Measurements from ENCODE around the gene EFNA5.
A peak's percentile ranks its signal among the peaks of the same experiment; 100 is the strongest.

The EFNA5 gene

DNA sequence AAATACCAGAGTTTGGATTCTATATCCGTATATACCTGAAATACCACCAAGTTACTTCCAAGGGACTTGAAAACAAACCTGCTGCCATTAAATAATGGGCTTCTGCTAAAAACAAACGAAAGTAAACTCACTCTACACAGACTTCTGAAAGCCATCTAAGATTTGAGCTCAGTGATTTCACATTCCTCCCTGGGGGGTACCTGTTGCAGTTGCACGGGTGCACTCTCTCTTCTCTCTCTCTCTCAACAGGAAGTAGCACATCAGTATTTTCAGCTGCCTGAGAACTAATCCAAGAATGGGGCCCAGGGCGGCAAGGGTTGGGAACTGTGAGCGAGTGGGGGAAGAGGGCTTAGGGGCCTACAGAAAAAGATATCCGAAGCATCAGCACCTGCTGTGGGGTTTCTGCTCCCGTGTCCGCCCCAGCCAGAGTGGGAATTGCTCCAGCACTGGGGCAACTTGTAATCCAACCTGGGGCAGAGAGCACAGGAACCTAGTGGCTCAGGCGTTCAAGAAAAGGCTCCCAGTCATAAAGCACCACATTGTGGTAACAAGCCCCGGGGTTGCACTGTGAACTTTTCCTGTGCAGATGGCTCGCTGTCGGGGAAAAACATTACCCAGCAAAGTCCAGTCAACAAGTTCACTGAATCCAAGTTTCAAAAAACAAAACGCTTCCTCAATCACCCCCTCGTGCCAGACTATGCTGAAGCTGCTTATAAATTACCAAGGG lies 99.8 kb downstream of the EFNA5 start:
- DNase-seq (ENCODE audit: low spot score) = peak; percentile 73

DNA sequence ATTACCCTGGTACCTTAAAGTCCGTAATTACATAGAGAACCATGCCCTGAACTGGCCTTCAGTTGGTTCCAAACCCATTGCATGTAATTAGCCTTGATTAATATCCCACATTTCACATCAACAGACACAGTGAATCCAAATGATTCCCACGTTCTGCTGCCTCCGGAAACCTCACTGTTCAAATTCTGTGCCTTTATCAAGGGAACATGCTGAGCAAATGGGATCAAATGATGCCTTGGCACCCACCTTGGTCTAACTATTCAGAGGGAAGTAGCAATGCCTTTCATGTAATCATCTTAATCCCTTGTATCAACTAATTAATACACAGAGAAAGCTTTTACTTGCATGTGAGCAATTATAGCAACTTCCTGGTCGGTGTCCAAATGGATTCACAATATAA lies 100.6 kb downstream of the EFNA5 start:
- DNase-seq (ENCODE audit: low spot score) = no peak

DNA sequence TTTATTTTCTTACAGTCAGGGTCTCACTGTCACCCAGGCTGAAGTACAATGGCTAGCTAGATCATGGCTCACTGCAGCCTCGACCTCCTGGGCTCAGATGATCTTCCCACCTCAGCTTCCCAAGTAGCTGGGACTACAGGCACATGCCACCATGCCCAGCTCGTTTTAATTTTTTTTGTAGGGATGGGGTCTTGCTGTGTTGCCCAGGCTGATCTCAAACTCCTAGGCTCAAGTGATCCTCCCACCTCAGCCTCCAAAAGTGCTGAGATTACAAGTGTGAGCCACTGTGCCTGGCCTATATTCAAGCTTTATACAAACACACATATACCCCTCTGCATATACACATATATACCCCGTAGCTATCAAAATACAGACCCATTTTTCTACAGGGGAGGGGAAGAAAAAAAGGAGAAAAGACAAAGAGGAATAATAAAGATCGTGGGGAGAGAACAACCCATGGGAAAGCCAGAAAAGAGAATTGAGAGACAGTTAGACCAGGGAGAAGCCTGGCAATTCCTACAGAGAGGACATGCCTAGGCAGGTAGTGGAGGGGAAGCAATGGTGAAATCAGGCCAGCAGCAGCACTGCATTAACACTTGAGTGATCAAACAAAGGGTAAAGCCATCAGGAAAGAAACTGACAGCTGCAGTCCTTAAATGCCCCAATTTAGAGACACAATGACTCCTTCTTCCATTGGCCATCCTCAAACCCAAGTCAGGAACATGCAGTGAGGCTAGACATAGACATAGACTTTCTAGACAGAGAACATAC lies 102.7 kb downstream of the EFNA5 start:
- no peak for DNase-seq (ENCODE audit: low spot score)

DNA sequence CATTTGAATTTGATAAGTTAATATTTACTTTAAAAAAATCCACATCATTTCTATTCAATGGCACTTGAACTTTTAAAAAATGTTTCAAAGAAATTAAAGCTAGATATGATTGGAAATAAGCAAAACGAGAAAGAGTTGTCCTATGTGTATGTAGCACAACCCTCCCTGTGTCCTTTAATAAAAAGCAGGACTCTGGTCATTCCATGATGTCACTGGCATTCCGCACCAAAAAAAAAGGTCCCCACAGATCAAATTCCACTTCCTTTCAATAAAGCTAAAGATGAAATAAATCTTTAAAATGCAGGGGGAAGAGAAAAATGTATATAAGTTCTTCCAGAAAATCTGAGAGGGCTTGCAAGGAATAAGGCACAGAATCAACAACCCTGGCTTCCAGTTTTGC lies 103.8 kb downstream of the EFNA5 start:
- DNase-seq (ENCODE audit: low spot score) = no peak

DNA sequence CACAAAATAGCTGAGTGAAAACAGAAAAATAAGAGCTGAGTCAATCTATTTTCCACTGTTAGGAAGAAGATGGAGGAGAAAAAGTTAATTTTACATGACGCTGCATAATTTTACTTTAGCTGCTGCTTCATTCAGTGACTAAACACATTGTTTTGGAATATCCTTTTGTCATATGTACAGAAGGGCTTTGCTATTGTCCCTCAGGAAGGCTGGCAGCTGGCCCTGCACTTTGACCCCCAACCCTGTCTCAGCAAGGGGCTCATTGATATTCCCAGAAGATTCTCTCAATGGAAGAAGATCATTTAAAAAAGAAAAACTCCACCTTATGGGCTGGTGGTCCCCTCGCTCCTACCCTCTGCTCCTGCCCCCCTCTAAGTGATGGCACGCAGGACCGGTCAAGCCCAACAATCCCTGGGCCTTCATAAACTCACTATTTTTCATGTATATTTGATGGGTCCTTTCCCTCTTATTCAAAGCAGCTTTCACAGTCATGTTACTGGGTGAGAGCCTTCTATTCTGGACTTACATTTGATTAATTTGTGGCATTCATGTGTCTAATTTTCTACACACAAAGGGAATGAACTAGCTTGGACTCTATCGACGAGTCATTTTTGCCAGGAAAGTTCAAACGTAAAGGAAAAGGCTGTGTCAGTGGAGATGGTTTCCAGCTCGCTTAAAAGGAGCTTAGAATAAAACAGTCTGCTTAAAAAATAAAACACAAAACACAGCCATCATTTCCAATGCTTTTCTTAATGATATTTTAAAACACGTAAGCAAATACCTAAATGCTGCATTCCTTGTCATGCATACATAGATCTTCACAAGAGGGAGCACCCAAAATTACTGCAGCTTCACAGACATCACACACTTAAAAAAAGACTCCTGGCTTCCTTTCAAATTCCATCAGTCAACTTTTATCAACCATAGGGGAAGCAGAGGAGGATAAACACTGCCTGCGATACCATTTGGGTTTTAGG lies 104.7 kb downstream of the EFNA5 start:
- DNase-seq (ENCODE audit: low spot score) = no peak

DNA sequence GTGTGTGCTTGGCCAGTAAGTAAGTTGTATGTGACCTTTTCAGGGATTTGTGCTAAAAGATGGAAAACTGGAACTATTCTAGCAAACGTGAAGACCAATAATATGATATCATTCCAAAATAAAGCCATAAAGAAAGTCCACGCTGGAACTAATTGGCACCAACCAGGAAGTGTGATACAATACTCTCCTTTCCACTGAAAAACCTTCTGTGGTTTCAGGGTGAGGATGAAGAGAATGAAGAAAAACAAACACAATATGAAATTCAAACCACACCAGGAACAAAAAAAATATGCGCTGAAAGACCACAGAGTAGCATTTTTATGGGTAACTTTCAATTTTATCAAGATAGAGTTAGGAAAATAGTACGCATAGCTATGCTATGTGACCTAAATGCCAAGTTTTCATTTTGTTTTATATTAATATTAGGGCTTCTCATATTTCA lies 105.8 kb downstream of the EFNA5 start:
- DNase-seq (ENCODE audit: low spot score) = no peak

DNA sequence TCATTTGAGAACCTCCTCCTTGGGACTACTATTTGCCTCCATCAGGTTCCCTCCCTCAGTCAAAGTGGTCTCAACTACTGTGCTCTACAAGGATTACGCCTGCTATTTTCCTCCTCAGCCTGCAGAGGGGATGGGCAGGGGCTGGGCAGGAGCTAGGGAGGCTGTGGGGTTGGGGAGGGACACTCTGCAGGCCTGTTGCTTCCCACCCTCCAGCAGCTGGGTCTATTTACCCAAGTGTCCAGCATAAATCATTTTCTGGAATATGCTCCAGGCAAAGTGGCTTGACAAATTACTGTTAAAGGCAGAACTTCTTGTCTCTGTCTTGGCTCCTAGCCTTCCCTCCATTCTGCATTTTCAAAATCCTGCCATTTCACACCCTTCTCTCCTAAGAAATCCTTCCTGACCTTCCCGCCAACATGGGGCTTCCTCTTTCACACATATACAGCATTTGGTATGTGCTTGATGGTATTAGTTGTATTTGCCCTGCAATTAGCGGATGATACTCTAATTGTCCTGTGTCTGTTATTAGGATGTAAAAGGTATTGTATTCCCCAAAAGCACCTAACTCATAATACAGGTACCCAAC lies 106.7 kb downstream of the EFNA5 start:
- no peak for DNase-seq (ENCODE audit: low spot score)

DNA sequence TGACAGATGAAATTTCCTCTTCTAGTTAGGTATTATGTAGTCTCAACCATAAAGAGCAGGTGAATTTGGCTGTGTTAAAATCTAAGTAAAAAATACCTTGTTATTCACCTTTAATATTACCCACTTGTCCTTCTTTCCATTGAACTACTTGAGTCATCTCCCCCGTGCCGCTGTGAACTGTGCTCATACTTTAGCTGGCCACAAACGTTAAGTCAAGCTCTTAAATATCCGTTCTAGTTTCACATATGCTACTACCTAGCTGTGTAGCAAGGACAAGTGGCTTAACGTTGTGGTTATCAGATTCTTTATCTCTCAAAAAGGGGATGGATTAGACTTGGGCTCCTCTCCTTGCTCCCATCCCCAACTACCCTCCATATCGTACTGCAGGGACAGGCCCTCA lies 110.4 kb downstream of the EFNA5 start:
- peak; percentile 58 for DNase-seq (ENCODE audit: low spot score)

DNA sequence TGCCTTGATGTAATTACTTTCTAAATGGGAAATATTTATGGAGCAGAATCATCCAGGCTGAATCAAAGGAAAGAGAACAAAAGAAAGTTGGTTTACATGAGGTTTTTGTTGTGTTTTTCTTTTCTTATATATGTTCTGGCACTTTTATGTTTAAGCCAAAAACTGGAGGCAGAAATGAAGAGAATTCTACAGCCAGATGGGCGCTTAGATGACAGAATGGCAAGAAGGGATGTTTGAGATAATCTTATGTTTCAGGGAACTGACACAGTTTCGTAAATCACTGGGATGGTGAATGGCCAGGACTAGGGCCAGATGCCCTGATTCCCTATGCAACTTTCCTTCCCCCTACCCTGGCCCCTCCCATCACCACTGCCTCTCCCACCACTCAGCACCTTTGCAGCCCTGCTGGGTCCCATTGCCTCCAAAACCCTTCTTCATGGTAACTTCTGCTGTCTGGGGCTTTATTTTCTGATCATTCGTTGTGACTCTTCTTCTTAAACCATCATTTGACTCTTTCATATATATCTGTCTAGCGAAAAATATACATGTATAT lies 111.8 kb downstream of the EFNA5 start:
- no peak for DNase-seq (ENCODE audit: low spot score)

DNA sequence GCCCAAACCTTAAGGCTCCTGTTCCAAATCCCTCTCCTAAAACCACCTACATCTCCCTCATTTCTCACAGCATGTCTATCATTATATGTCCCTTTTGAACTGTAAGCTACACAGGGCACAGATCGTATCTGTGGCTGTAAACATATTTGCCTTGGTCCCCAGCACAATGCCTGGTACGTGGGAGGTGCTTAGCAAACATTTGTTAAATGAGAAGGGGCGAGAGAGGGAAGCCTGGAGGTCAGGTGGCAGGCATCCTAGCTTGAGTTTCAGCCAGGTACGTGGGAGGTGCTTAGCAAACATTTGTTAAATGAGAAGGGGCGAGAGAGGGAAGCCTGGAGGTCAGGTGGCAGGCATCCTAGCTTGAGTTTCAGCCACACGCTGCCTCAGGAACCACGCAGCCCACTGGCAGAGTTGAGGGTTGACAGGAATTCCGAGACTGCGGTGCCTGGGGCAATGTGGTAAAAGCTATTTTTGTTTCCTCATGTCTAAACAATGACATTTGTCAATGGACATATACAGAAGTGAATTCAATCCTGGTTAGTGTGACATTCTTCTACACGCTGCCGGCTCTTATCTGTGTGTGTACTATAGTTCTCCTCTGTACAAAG lies 113.6 kb downstream of the EFNA5 start:
- peak; percentile 93 for DNase-seq (ENCODE audit: low spot score)

DNA sequence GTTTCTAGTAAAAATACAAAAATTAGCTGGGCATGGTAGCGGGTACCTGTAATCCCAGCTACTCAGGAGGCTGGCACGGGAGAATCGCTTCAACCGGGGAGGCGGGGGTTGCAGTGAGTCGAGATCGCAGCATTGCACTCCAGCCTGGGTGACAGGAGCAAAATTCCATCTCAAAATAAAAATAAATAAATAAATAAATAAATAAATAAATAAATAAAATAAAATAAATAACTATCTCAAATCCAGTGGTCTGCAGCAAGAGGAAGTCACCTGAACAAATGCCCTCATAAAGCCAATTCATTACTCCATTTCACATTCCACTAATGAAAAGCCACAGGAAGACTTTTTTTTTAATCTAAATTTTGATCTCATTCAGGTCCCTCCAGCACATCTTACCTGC lies 114.2 kb downstream of the EFNA5 start:
- no peak for DNase-seq (ENCODE audit: low spot score)

DNA sequence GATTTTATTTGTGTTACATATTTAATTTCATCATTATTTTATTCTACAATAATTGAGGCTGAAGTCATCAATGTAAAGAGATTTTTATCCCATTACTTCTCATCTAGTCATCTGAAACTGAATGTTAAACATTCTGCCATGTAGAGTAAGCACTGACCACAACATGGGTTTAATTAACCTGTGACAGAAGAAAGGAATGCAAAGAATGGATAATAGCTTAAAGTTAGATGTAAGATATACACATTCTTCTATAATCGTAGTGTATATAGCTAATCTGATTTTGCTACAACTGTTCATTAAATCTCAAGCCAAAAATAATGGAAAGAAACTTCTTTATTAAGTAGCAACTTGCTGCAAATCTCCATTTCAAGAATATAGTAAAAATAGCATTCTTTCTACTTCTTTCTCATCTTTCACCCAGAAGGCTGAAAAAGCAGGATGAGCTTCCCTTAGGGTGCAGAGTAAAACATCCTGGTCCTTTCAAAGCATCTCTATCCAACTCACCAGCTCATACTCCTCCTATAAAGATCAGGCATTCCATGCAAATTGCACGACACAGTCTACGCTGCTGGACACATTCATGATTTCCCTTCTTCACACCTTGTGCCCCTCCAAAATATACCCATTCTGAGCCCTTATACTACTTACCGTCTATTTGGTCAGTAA lies 115.2 kb downstream of the EFNA5 start:
- DNase-seq (ENCODE audit: low spot score) = peak; percentile 64

DNA sequence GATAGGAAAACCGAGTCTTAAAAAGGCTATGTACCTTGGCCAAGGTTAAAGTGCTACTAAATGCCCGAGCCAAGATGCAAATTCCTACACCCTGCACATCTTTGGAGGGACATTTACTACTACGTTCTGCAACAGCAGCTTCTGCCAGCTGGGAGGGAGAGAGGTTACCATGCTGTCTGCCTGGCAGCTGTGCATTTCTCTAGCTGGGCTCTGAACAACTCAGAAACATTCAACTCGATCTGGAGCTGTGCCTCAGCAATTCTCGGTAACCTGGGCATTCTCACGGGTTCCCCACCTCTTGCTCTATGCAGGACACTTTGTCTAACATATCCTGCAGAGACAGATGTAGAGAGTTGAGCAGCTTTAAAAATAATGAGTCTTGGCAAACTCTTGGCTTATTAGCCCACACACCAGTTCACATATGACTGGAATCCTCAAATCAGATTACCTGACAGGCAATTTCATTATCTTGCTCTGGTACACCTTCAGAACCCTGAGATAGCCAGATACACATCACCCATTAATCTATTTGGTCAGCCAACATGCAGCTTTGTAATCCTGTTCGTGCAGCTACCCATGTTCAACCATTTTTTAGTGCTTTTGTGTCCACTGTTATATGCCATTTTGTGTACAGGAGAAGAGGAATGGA lies 115.8 kb downstream of the EFNA5 start:
- peak; percentile 36 for DNase-seq (ENCODE audit: low spot score)

DNA sequence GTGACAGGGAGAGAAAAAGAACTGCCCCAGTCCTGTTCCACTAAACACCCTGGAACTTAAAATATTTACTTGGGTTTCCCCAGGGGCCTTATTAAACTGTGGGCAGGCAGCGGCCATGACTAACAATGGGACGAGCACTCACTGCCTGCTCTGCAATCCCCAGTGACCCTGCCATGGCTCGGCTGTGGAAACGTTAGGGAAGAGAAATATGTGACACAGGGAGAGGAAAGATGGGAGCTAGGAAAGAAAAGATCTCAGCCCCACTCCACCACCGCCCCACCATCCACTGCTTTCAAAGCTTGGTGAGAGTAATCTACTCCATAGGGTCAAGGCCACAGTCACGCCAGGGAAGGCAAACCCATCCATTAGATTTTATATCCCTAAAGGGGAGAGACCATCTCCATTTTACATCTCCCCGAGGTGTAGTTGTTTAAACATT lies 117.6 kb downstream of the EFNA5 start:
- DNase-seq (ENCODE audit: low spot score) = peak; percentile 59

DNA sequence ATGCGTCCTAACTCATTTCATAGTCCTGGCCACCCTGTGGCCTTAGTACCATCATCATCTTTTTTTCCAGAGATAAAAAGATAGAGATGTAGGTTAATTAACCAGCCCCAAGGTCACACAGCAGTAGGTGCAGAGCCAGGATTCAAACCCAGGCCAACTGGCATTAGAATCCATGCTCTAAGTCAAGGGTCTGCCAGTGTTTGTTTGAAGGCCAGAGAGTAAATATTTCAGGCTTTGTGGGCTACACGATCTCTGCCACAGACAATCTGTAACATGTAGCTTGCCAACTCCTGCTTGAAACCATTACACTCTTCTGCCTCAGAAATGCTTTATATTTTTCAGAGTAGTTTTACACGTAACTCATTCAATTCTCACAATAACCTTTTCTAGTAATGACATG lies 119.6 kb downstream of the EFNA5 start:
- no peak for DNase-seq (ENCODE audit: low spot score)

DNA sequence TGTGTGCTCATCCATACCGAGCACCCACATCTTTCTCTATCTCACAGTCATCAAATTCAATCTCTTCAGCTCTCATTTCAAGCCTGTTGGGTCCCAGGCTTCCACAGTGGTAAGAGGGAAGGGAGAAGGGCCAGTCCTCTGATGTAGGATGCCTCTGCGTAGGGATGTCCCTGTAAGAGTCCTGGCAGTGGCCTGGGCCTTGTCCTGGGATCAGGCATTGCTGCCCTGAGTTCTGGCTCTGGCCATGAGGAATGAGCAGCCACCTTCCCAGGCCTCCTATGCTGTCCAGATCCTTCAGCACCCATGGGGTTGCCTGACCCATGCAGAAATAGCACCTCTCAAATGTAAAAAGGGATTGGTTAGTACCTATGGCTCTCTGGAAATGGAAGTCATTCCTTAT lies 121.2 kb downstream of the EFNA5 start:
- DNase-seq (ENCODE audit: low spot score) = no peak

DNA sequence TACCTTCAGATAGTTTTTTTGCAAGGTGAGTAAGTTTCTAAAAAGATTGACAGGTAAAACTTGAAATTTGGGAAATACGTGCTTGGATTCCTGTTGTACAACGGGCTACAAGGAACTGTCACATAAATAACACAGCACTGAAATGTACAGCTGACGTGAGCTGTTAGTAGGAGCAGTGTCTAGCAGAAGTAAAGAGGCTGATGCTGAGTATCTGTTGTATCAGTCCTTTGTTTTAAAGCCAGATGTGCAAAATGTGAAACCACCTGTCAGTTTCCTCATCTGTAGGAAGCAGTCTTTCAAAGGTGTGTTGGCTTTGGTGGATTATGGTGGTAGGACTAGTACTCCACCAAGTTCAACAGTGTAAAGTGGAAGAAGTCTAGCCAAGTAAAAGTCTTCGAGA lies 122.3 kb downstream of the EFNA5 start:
- DNase-seq (ENCODE audit: low spot score) = no peak

DNA sequence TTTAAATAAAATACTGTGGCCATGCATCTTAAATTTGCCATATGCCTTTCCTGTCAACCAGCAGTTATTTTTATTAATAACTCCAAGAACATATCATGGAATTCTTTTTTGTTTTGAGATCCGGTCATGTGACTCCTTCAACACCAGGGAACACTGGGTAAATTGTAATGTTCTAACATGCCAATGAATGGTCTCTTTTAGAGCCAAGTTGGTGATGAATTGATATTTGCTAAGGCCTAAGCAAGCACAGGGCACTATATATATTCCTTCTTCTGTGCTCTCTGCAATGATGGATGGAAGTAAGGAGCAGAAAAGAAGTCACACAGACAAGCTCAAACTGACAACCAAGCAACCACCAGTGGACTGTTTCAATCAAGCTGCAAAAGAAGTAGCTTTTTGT lies 124.0 kb downstream of the EFNA5 start:
- no peak for DNase-seq (ENCODE audit: low spot score)

DNA sequence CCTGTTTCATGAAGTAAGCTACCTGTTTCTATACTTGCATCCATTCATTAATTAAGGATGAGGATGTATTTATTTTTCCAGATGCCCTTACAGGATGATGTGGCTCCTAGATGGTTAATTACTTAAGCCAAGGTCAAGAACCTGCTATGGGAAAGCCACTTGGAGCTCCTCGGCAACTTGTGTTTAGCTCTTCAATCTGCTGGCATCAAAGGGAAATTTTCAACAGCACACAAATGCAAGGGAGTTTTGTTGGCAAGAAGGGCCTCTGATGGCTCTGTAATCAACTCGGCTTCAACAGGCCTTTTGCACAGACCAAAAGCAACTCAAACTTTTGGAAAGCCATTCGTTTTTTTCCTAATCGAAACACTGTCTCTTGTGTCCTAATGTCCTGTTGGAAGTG lies 125.3 kb downstream of the EFNA5 start:
- DNase-seq (ENCODE audit: low spot score) = no peak

DNA sequence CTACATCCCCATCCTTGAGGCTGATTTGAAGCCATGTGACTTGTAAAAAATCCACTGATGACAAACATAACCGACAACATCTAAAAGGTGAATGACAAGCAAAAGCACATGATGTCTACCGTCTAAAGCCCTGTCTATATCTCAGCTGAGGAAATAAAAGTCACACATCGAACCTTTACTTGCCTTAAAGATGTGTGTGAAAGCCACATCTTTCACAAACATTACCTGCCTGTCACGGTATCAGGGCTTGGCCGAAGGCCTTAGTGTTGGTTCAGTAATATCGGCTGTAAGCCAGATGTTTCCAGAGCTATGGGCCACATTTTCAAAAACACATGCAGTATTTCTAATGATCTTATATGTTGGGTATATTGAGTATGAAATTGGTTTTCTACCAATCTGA lies 125.8 kb downstream of the EFNA5 start:
- no peak for DNase-seq (ENCODE audit: low spot score)
